ENCODE measurements around the gene FSD1.

The FSD1 gene

DNA sequence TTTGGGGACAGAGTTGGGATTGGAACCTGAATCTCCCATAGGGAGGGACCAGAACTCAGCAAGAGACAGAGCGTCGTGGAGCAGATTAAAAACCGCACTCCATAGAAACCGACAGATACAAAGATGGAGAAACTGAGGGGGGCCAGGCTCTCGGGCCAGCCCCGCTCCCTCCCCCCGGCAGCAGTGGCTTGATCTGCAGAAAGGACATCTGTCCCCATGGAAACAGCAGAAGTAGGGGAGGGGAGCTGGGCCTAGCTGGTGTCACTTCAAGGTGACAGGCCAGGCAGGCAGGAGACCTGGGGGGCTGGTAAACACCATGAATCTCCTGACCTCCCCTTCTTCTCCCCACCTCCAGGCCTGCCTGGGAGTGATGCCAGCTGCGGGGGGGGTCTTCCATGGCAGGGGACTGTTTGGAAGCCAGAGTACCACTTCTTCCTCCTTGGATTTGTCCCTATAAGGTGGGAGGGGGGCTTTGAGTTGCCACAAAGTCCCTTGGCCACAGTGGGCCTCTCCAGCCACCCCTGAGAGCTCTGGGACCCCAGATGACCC, 13.1 kb upstream of the FSD1 start:
- Histone ChIP-seq H3K9ac (ENCODE audit: low read depth, low read length) (no peak overlapping the region), H2AFZ (ENCODE audit: low read depth, low read length) (no peak overlapping the region), H3K4me1 (ENCODE audit: insufficient read depth, low read length) (peaks cover 3% of the 10 kb centered on the region), H3K79me2 (ENCODE audit: insufficient read depth, low read length) (no peaks in the 10 kb centered on the region), H3K36me3 (ENCODE audit: insufficient read depth, low read length) (no peaks in the 10 kb centered on the region), H3K4me3 (ENCODE audit: low read depth in 1 of 2, low read length in 2 of 2) (no peak overlapping the region), H3K4me2 (ENCODE audit: insufficient read depth, low read length) (no peak overlapping the region), H3K27me3 (ENCODE audit: insufficient read depth, low read length, poor library complexity) (no peaks in the 10 kb centered on the region), H3K9me3 (ENCODE audit: insufficient read depth, low read length, severe bottlenecking) (no peaks in the 10 kb centered on the region), H4K20me1 (ENCODE audit: insufficient read depth, low read length) (0 out of 2 replicates have a peak, but pooled peaks cover 6% of the 10 kb centered on the region), H3K27ac (ENCODE audit: low read length) (no peak overlapping the region)
- ATAC-seq (ENCODE audit: insufficient read depth, low read depth) (no peak), DNase-seq (no peak)
- TF ChIP-seq EZH2 (IDR thresholded peaks at IDR 0.05; ENCODE audit: borderline replicate concordance, low read depth, low read length, severe bottlenecking), result no peak
- TF ChIP-seq, protein P1, sequence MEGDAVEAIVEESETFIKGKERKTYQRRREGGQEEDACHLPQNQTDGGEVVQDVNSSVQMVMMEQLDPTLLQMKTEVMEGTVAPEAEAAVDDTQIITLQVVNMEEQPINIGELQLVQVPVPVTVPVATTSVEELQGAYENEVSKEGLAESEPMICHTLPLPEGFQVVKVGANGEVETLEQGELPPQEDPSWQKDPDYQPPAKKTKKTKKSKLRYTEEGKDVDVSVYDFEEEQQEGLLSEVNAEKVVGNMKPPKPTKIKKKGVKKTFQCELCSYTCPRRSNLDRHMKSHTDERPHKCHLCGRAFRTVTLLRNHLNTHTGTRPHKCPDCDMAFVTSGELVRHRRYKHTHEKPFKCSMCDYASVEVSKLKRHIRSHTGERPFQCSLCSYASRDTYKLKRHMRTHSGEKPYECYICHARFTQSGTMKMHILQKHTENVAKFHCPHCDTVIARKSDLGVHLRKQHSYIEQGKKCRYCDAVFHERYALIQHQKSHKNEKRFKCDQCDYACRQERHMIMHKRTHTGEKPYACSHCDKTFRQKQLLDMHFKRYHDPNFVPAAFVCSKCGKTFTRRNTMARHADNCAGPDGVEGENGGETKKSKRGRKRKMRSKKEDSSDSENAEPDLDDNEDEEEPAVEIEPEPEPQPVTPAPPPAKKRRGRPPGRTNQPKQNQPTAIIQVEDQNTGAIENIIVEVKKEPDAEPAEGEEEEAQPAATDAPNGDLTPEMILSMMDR (IDR thresholded peaks at IDR 0.05; ENCODE audit: borderline replicate concordance, extremely low read depth, low read length, poor library complexity, severe bottlenecking), result no peak

- Histone ChIP-seq H3K27ac (ENCODE audit: low read length) (no peak overlapping the region), H3K4me2 (ENCODE audit: insufficient read depth, low read length) (no peak overlapping the region), H3K27me3 (ENCODE audit: insufficient read depth, low read length, poor library complexity) (no peaks in the 10 kb centered on the region), H3K9me3 (ENCODE audit: insufficient read depth, low read length, severe bottlenecking) (no peaks in the 10 kb centered on the region), H3K79me2 (ENCODE audit: insufficient read depth, low read length) (no peaks in the 10 kb centered on the region), H3K36me3 (ENCODE audit: insufficient read depth, low read length) (no peaks in the 10 kb centered on the region), H3K4me3 (ENCODE audit: low read depth in 1 of 2, low read length in 2 of 2) (no peak overlapping the region), H3K9ac (ENCODE audit: low read depth, low read length) (no peak overlapping the region), H2AFZ (ENCODE audit: low read depth, low read length) (no peak overlapping the region), H4K20me1 (ENCODE audit: insufficient read depth, low read length) (0 out of 2 replicates have a peak, but pooled peaks cover 6% of the 10 kb centered on the region), H3K4me1 (ENCODE audit: insufficient read depth, low read length) (peaks cover 14% of the 10 kb centered on the region)
- ATAC-seq (ENCODE audit: insufficient read depth, low read depth), result no peak
- no peak for TF ChIP-seq EZH2 (IDR thresholded peaks at IDR 0.05; ENCODE audit: borderline replicate concordance, low read depth, low read length, severe bottlenecking)
- no peak for DNase-seq
Observed at GRCh38 chr19:4292515-4292914, 11.9 kb upstream of the FSD1 start.

GRCh38 chr19:4294389-4294788, 10.0 kb upstream of the FSD1 start:
- H3K9ac ChIP-seq (ENCODE audit: low read depth, low read length), result no peak overlapping the region
- H2AFZ ChIP-seq (ENCODE audit: low read depth, low read length), result no peak overlapping the region
- H4K20me1 ChIP-seq (ENCODE audit: insufficient read depth, low read length), result 0 out of 2 replicates have a peak, but pooled peaks cover 6% of the 10 kb centered on the region
- H3K4me2 ChIP-seq (ENCODE audit: insufficient read depth, low read length), result no peak overlapping the region
- no peaks in the 10 kb centered on the region for H3K79me2 ChIP-seq (ENCODE audit: insufficient read depth, low read length)
- H3K27me3 ChIP-seq (ENCODE audit: insufficient read depth, low read length, poor library complexity), result no peaks in the 10 kb centered on the region
- H3K4me3 ChIP-seq (ENCODE audit: low read depth in 1 of 2, low read length in 2 of 2), result no peak overlapping the region
- H3K9me3 ChIP-seq (ENCODE audit: insufficient read depth, low read length, severe bottlenecking), result no peaks in the 10 kb centered on the region
- no peak overlapping the region for H3K27ac ChIP-seq (ENCODE audit: low read length)
- no peak for TF ChIP-seq EZH2 (IDR thresholded peaks at IDR 0.05; ENCODE audit: borderline replicate concordance, low read depth, low read length, severe bottlenecking)
- TF ChIP-seq, protein P1 (IDR thresholded peaks at IDR 0.05; ENCODE audit: borderline replicate concordance, extremely low read depth, low read length, poor library complexity, severe bottlenecking), result no peak
- ATAC-seq (ENCODE audit: insufficient read depth, low read depth) (no peak), DNase-seq (no peak)
- H3K4me1 ChIP-seq (ENCODE audit: insufficient read depth, low read length), result peaks cover 14% of the 10 kb centered on the region
- H3K36me3 ChIP-seq (ENCODE audit: insufficient read depth, low read length), result no peaks in the 10 kb centered on the region

DNA sequence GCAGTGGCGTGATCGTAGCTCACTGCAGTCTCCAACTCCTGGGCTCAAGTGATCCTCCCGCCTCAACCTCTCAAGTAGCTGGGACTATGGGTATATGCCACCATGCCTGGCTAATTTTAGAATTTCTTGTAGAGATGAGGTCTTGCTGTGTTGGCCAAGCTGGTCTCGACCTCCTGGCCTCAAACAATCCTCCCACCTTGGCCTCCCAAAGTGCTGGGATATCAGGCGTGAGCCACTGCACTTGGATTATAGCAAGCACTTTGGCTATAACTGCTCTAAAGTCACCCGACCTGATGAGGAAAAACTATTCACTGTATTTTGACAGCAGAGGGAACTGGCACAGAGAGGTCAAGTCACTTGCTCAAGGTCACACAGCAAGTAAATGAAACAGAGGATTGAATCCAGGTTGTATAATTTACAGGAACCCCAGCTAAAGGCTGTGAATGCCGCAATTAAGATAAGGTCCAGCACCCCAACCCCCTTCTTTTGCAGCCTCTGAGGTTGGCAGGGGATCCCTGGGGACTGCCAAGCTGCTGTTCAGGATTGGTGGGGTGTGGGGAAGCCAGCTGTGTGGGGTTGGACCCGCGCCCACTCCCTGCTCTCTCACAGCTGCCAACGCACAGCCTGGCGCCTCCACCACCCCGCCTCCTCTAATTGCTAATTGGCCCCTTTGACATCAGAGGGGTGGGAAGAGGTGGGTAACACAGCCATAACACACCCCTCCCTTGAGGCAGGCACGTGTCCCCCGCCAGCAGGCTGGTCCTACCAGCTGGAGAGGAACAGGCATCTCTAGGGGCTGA, 8.2 kb upstream of the FSD1 start:
- Histone ChIP-seq H4K20me1 (ENCODE audit: insufficient read depth, low read length) (0 out of 2 replicates have a peak, but pooled peaks cover 6% of the 10 kb centered on the region), H3K4me1 (ENCODE audit: insufficient read depth, low read length) (peaks cover 14% of the 10 kb centered on the region), H2AFZ (ENCODE audit: low read depth, low read length) (no peak overlapping the region), H3K79me2 (ENCODE audit: insufficient read depth, low read length) (no peaks in the 10 kb centered on the region), H3K4me2 (ENCODE audit: insufficient read depth, low read length) (no peak overlapping the region), H3K4me3 (ENCODE audit: low read depth in 1 of 2, low read length in 2 of 2) (no peak overlapping the region), H3K9me3 (ENCODE audit: insufficient read depth, low read length, severe bottlenecking) (no peaks in the 10 kb centered on the region), H3K27me3 (ENCODE audit: insufficient read depth, low read length, poor library complexity) (no peaks in the 10 kb centered on the region), H3K36me3 (ENCODE audit: insufficient read depth, low read length) (no peaks in the 10 kb centered on the region), H3K9ac (ENCODE audit: low read depth, low read length) (no peak overlapping the region), H3K27ac (ENCODE audit: low read length) (no peak overlapping the region)
- DNase-seq (peak; percentile 84), ATAC-seq (ENCODE audit: insufficient read depth, low read depth) (peak; percentile 97)
- TF ChIP-seq, protein P1 (IDR thresholded peaks at IDR 0.05; ENCODE audit: borderline replicate concordance, extremely low read depth, low read length, poor library complexity, severe bottlenecking), result no peak
- no peak for TF ChIP-seq EZH2 (IDR thresholded peaks at IDR 0.05; ENCODE audit: borderline replicate concordance, low read depth, low read length, severe bottlenecking)
